ENCODE results near the gene MLLT6.
A peak's percentile ranks its signal among the peaks of the same experiment; 100 is the strongest.

Gene MLLT6

GRCh38 chr17:38732376-38733281, 27.6 kb downstream of the MLLT6 start:
- H3K27ac ChIP-seq (ENCODE audit: low read length): peak overlapping the region; percentile 14
- no peaks in the 10 kb centered on the region for H3K9me3 ChIP-seq (ENCODE audit: control insufficient read depth in 1 of 2, low read length in 2 of 2)
- H3K27me3 ChIP-seq (ENCODE audit: low read depth, low read length): no peaks in the 10 kb centered on the region
- peaks cover 10 to 20% of the 10 kb centered on the region in 2 donors for H3K36me3 ChIP-seq (ENCODE audit: control insufficient read depth in 1 of 2, insufficient read depth in 2 of 2, low read length in 2 of 2)
- peaks cover 15 to 51% of the 10 kb centered on the region in 2 donors for H3K4me1 ChIP-seq (ENCODE audit: control insufficient read depth in 1 of 2, insufficient read depth in 2 of 2, low read length in 2 of 2)
- no peak overlapping the region for H3K4me3 ChIP-seq (ENCODE audit: low read depth in 1 of 2, low read length in 2 of 2)

- H3K27ac ChIP-seq (ENCODE audit: low read length): no peak overlapping the region
- peaks cover 10 to 28% of the 10 kb centered on the region in 2 donors for H3K36me3 ChIP-seq (ENCODE audit: control insufficient read depth in 1 of 2, insufficient read depth in 2 of 2, low read length in 2 of 2)
- no peaks in the 10 kb centered on the region for H3K9me3 ChIP-seq (ENCODE audit: control insufficient read depth in 1 of 2, low read length in 2 of 2)
- no peaks in the 10 kb centered on the region for H3K27me3 ChIP-seq (ENCODE audit: low read depth, low read length)
- peaks cover 15 to 48% of the 10 kb centered on the region in 2 donors for H3K4me1 ChIP-seq (ENCODE audit: control insufficient read depth in 1 of 2, insufficient read depth in 2 of 2, low read length in 2 of 2)
- H3K4me3 ChIP-seq (ENCODE audit: low read depth in 1 of 2, low read length in 2 of 2): no peak overlapping the region
Observed at GRCh38 chr17:38733282-38733981, 28.4 kb downstream of the MLLT6 start.

- H3K27ac ChIP-seq (ENCODE audit: low read length): no peak overlapping the region
- peaks cover 10 to 36% of the 10 kb centered on the region in 2 donors for H3K36me3 ChIP-seq (ENCODE audit: control insufficient read depth in 1 of 2, insufficient read depth in 2 of 2, low read length in 2 of 2)
- no peak overlapping the region for H3K4me3 ChIP-seq (ENCODE audit: low read depth in 1 of 2, low read length in 2 of 2)
- H3K9me3 ChIP-seq (ENCODE audit: control insufficient read depth in 1 of 2, low read length in 2 of 2): no peaks in the 10 kb centered on the region
- H3K4me1 ChIP-seq (ENCODE audit: control insufficient read depth in 1 of 2, insufficient read depth in 2 of 2, low read length in 2 of 2): peaks cover 10 to 40% of the 10 kb centered on the region in 2 donors
- H3K27me3 ChIP-seq (ENCODE audit: low read depth, low read length): no peaks in the 10 kb centered on the region
Observed at GRCh38 chr17:38733982-38734973, 29.2 kb downstream of the MLLT6 start.

- Histone ChIP-seq H3K27ac (ENCODE audit: low read length) (no peak overlapping the region), H3K36me3 (ENCODE audit: control insufficient read depth in 1 of 2, insufficient read depth in 2 of 2, low read length in 2 of 2) (peaks cover 14 to 41% of the 10 kb centered on the region in 2 donors), H3K4me1 (ENCODE audit: control insufficient read depth in 1 of 2, insufficient read depth in 2 of 2, low read length in 2 of 2) (peaks cover 7 to 40% of the 10 kb centered on the region in 2 donors), H3K9me3 (ENCODE audit: control insufficient read depth in 1 of 2, low read length in 2 of 2) (no peaks in the 10 kb centered on the region), H3K27me3 (ENCODE audit: low read depth, low read length) (no peaks in the 10 kb centered on the region), H3K4me3 (ENCODE audit: low read depth in 1 of 2, low read length in 2 of 2) (no peak overlapping the region)
Observed at GRCh38 chr17:38735161-38735997, 30.3 kb downstream of the MLLT6 start.

GRCh38 chr17:38738007-38738662, 33.1 kb downstream of the MLLT6 start:
- Histone ChIP-seq H3K4me3 (ENCODE audit: low read depth in 1 of 2, low read length in 2 of 2) (no peak overlapping the region), H3K9me3 (ENCODE audit: control insufficient read depth in 1 of 2, low read length in 2 of 2) (no peaks in the 10 kb centered on the region), H3K36me3 (ENCODE audit: control insufficient read depth in 1 of 2, insufficient read depth in 2 of 2, low read length in 2 of 2) (peaks cover 14 to 34% of the 10 kb centered on the region in 2 donors), H3K27me3 (ENCODE audit: low read depth, low read length) (no peaks in the 10 kb centered on the region), H3K4me1 (ENCODE audit: control insufficient read depth in 1 of 2, insufficient read depth in 2 of 2, low read length in 2 of 2) (peaks cover 12 to 44% of the 10 kb centered on the region in 2 donors), H3K27ac (ENCODE audit: low read length) (no peak overlapping the region)

GRCh38 chr17:38738686-38739085, 33.6 kb downstream of the MLLT6 start:
- Histone ChIP-seq H3K27ac (ENCODE audit: low read length) (no peak overlapping the region), H3K4me1 (ENCODE audit: control insufficient read depth in 1 of 2, insufficient read depth in 2 of 2, low read length in 2 of 2) (peaks cover 12 to 49% of the 10 kb centered on the region in 2 donors), H3K4me3 (ENCODE audit: low read depth in 1 of 2, low read length in 2 of 2) (no peak overlapping the region), H3K36me3 (ENCODE audit: control insufficient read depth in 1 of 2, insufficient read depth in 2 of 2, low read length in 2 of 2) (peaks cover 9 to 33% of the 10 kb centered on the region in 2 donors), H3K9me3 (ENCODE audit: control insufficient read depth in 1 of 2, low read length in 2 of 2) (no peaks in the 10 kb centered on the region), H3K27me3 (ENCODE audit: low read depth, low read length) (no peaks in the 10 kb centered on the region)

- Histone ChIP-seq H3K4me3 (ENCODE audit: low read depth in 1 of 2, low read length in 2 of 2) (no peak overlapping the region), H3K27ac (ENCODE audit: low read length) (no peak overlapping the region), H3K36me3 (ENCODE audit: control insufficient read depth in 1 of 2, insufficient read depth in 2 of 2, low read length in 2 of 2) (peaks cover 5 to 33% of the 10 kb centered on the region in 2 donors), H3K4me1 (ENCODE audit: control insufficient read depth in 1 of 2, insufficient read depth in 2 of 2, low read length in 2 of 2) (peaks cover 12 to 50% of the 10 kb centered on the region in 2 donors), H3K9me3 (ENCODE audit: control insufficient read depth in 1 of 2, low read length in 2 of 2) (no peaks in the 10 kb centered on the region), H3K27me3 (ENCODE audit: low read depth, low read length) (no peaks in the 10 kb centered on the region)
Observed at GRCh38 chr17:38739305-38739704, 34.2 kb downstream of the MLLT6 start.

- Histone ChIP-seq H3K4me3 (ENCODE audit: low read depth in 1 of 2, low read length in 2 of 2) (no peak overlapping the region), H3K9me3 (ENCODE audit: control insufficient read depth in 1 of 2, low read length in 2 of 2) (no peaks in the 10 kb centered on the region), H3K4me1 (ENCODE audit: control insufficient read depth in 1 of 2, insufficient read depth in 2 of 2, low read length in 2 of 2) (peaks cover 12 to 46% of the 10 kb centered on the region in 2 donors), H3K27me3 (ENCODE audit: low read depth, low read length) (no peaks in the 10 kb centered on the region), H3K27ac (ENCODE audit: low read length) (no peak overlapping the region), H3K36me3 (ENCODE audit: control insufficient read depth in 1 of 2, insufficient read depth in 2 of 2, low read length in 2 of 2) (peaks cover 5 to 33% of the 10 kb centered on the region in 2 donors)
Observed at GRCh38 chr17:38740044-38740443, 35.0 kb downstream of the MLLT6 start.

- Histone ChIP-seq H3K27ac (ENCODE audit: low read length) (no peak overlapping the region), H3K9me3 (ENCODE audit: control insufficient read depth in 1 of 2, low read length in 2 of 2) (no peaks in the 10 kb centered on the region), H3K4me1 (ENCODE audit: control insufficient read depth in 1 of 2, insufficient read depth in 2 of 2, low read length in 2 of 2) (peaks cover 12 to 45% of the 10 kb centered on the region in 2 donors), H3K36me3 (ENCODE audit: control insufficient read depth in 1 of 2, insufficient read depth in 2 of 2, low read length in 2 of 2) (peaks cover 5 to 29% of the 10 kb centered on the region in 2 donors), H3K4me3 (ENCODE audit: low read depth in 1 of 2, low read length in 2 of 2) (no peak overlapping the region), H3K27me3 (ENCODE audit: low read depth, low read length) (no peaks in the 10 kb centered on the region)
Observed at GRCh38 chr17:38740806-38741205, 35.7 kb downstream of the MLLT6 start.

- Histone ChIP-seq H3K9me3 (ENCODE audit: control insufficient read depth in 1 of 2, low read length in 2 of 2) (no peaks in the 10 kb centered on the region), H3K27me3 (ENCODE audit: low read depth, low read length) (no peaks in the 10 kb centered on the region), H3K27ac (ENCODE audit: low read length) (peak overlapping the region; percentile 17), H3K4me3 (ENCODE audit: low read depth in 1 of 2, low read length in 2 of 2) (peak overlapping the region in 1 of 2 donors; percentile 24), H3K36me3 (ENCODE audit: control insufficient read depth in 1 of 2, insufficient read depth in 2 of 2, low read length in 2 of 2) (peaks cover 5 to 27% of the 10 kb centered on the region in 2 donors), H3K4me1 (ENCODE audit: control insufficient read depth in 1 of 2, insufficient read depth in 2 of 2, low read length in 2 of 2) (peaks cover 18 to 47% of the 10 kb centered on the region in 2 donors)
Observed at GRCh38 chr17:38741461-38741860, 36.4 kb downstream of the MLLT6 start.
